Measurements from ENCODE around the gene SPATA12.

SPATA12 gene

GRCh38 chr3:57052662-57053061 lies 7.8 kb upstream of the SPATA12 start:
- DNase-seq (ENCODE audit: low read depth in 2 of 2), result no peak

DNA sequence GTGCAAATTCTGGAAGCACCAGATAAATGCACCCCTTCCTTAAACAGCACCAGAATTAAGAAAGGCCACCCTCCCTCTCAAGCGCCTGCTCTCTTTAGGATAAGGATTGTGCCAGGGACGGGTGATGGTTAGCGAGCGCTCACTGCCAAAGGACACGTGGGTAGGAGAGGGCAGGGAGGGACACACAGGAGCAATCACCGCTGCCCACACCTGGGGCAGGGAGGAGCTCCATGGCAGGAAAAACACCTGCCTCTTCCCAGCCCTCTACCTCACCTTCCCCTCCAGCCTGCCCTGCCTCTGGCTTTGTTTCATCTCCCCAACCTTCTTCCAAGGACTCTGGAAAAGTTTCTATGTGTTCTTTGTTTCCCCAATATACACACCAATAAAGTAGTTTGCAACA lies 7.3 kb upstream of the SPATA12 start:
- DNase-seq (ENCODE audit: low read depth in 2 of 2), result no peak

- no peak for DNase-seq (ENCODE audit: low read depth in 2 of 2)
Measured at GRCh38 chr3:57057351-57057750, 3.1 kb upstream of the SPATA12 start.

- no peak for DNase-seq (ENCODE audit: low read depth in 2 of 2)
Measured at GRCh38 chr3:57059411-57059810, 1.1 kb upstream of the SPATA12 start.

DNA sequence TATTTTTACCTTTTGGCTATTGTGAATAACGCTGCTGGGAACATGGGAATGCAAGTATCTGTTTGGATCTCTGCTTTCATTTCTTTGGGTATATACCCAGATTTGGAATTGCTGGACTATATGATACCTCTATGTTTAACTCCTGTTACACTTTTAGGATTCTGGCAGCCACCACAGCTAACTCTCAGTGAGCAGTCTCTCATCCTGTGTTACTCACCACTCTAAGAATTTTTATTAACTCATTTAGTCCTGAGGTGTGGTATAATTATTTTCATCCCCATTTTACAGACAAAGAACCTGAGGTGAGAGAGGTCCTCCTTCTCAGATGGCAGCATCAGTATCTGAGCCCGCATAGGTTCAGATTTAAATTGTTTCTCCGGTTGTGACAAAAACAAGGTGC lies 1.1 kb downstream of the SPATA12 start:
- DNase-seq (ENCODE audit: low read depth in 2 of 2), result no peak

- DNase-seq (ENCODE audit: low read depth in 2 of 2), result no peak
Measured at GRCh38 chr3:57062101-57062631, 1.7 kb downstream of the SPATA12 start.

DNA sequence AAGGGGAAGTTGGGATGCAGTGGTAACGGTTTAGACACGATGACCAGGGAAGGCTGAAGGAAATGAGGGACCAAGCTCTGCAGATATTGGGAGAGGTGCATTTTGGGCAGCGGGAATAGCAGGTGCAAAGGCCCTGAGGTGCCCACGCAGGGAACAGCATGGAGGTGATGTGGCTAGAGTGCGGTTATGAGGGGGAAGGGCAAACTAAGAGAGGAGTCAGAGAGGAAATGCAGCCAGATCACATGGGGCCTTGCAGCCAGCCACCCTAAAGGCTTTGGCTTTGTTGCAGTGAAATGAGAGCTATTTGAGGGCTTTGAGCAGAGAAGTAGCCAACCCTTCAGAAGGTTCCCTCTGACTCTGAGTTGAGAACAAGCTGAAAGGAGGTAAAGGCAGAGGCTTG lies 2.6 kb downstream of the SPATA12 start:
- no peak for DNase-seq (ENCODE audit: low read depth in 2 of 2)

GRCh38 chr3:57064001-57064400 lies 3.5 kb downstream of the SPATA12 start:
- no peak for DNase-seq (ENCODE audit: low read depth in 2 of 2)

DNA sequence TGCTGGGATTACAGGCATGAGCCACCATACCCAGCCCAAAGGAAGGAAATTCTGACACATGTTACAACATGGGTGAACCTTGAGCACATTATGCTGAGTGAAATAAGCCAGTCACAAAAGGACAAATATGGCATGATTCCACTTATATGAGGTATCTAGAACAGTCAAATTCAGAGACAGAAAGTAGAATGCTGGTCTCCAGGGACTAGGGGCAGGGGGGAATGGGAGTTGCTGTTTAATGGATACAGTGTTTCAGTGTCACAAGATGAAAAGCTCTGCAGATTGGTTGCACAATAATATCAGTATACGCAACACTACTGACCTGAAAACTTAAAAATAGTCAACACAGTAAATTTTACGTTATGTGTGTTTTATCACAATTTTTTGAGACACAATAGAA lies 4.1 kb downstream of the SPATA12 start:
- no peak for DNase-seq (ENCODE audit: low read depth in 2 of 2)

DNA sequence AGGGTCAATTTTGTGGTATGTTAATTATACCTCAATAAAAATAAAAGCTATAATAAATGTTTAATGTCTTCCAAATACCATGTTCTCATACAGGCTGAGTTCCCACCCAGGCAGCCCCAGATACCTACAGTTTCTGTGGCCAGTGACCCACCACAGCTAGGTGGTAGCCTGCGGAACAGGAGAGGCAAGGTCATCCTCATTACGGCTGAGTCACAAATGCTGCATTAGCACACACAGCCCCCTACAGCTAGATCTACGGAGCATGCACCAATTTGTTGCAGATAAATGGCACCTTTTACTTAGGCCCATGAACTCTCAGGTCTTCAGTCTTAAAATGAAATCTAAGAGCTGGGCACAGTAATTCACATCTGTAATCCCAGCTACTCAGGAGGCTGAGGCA lies 5.1 kb downstream of the SPATA12 start:
- DNase-seq (ENCODE audit: low read depth in 2 of 2), result no peak

DNA sequence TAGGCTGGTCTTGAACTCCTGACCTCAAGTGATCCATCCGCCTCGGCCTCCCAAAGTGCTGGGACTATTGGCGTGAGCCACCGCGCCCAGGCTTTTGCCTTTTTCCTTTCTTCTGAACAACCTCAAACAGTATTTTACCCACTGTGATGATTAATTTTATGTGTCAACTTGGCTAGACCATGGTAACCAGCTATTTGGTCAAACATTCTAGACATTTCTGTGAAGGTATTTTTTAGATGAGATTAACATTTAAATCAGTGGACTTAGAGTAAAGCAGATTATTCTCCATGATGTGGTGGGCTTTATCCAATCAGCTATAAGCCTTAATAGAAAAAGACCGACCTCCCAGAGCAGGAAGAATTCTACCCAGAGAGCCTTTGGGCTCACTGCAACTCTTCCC lies 6.0 kb downstream of the SPATA12 start:
- DNase-seq (ENCODE audit: low read depth in 2 of 2), result no peak

DNA sequence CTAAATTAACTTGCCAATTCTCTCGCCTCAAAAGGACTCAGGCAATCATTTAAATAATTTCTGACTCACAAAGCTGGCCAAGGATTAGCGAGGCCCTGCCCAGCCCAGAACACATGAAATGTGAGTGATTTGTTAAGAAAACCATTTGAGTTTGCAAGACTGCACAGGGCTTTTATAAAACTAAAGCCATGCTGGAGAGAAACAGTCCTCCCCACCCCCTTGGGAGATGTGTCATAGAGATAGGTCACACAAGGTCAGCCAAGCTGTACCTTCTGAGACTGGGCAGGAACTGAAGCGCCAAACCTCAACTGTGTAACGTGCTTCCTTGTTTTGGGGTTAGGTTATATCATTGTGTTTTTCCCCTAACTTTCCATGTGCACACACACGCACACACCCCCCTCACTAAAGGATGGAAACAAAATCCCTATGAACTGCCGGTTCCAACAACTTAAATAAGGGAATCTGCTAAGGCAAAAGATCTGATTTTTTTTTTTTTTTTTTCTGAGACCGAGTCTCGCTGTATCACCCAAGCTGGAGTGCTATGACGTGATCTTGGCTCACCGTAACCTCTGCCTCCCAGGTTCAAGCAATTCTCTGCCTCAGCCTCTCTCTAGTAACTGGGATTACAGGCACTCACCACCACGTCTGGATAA lies 8.1 kb downstream of the SPATA12 start:
- DNase-seq (ENCODE audit: low read depth in 2 of 2), result no peak

GRCh38 chr3:57069503-57069902 lies 9.0 kb downstream of the SPATA12 start:
- no peak for DNase-seq (ENCODE audit: low read depth in 2 of 2)

- DNase-seq (ENCODE audit: low read depth in 2 of 2), result no peak
Measured at GRCh38 chr3:57073628-57074027, 13.2 kb downstream of the SPATA12 start.

DNA sequence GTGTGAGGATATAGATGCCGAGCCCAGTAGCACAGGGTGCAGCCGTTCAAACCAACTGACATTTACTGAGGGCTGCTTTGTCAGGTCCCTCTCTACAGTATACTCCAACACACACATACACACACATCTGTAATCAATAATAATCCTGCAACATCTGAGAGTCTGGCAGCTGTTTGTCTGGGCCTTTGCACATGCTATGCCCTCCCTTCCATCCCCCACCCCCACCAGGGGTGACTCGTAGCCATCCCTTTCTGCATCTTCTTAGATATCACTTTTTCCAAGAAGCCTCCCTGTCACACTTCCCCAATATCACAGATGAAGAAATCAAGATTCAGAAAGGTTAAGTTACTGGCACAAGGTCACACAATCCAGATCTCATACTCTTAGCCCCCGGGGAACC lies 13.7 kb downstream of the SPATA12 start:
- DNase-seq (ENCODE audit: low read depth in 2 of 2), result no peak

DNA sequence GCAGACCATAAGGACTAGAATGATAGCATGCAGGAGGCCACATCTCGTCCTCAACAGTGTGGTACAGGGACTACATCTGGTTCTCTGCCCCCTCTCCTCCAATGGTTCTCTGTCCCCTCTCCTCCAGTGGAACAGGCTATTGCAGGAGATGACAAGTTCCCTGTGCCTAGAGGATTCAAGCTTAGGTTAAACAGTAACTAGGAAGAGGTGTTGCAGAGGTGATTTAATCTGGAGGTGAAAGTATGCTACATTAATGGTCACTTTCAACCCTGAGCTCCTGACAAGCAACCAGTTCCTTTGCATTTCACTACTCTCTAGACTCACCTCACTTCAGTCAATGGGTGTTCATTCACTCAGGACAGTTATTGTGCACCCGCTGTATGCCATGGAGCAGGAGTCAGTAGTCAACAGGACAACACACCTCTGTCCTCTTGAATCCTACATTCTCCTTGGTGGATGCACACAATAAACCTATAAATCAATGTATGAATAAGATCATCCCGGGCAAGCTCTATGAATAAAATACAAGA lies 16.0 kb downstream of the SPATA12 start:
- DNase-seq (ENCODE audit: low read depth in 2 of 2), result no peak

- DNase-seq (ENCODE audit: low read depth in 2 of 2), result no peak
Measured at GRCh38 chr3:57077630-57078343, 17.3 kb downstream of the SPATA12 start.

DNA sequence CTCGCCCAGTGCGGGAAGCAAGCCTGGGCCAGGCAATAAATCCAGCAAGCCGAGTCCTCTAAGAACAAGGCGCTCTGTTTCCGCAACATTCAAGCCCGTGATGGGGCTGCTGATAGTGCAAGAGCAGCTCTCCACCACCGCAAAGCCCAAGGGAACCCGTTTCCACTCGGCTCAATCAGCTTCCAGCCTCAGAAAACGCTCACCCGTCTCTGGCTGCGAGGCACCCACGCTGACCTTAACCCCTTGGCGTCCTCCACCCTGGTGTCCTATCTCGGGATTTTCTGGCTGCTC lies 17.8 kb downstream of the SPATA12 start:
- DNase-seq (ENCODE audit: low read depth in 2 of 2), result peak in 1 of 2 donors; percentile 3

DNA sequence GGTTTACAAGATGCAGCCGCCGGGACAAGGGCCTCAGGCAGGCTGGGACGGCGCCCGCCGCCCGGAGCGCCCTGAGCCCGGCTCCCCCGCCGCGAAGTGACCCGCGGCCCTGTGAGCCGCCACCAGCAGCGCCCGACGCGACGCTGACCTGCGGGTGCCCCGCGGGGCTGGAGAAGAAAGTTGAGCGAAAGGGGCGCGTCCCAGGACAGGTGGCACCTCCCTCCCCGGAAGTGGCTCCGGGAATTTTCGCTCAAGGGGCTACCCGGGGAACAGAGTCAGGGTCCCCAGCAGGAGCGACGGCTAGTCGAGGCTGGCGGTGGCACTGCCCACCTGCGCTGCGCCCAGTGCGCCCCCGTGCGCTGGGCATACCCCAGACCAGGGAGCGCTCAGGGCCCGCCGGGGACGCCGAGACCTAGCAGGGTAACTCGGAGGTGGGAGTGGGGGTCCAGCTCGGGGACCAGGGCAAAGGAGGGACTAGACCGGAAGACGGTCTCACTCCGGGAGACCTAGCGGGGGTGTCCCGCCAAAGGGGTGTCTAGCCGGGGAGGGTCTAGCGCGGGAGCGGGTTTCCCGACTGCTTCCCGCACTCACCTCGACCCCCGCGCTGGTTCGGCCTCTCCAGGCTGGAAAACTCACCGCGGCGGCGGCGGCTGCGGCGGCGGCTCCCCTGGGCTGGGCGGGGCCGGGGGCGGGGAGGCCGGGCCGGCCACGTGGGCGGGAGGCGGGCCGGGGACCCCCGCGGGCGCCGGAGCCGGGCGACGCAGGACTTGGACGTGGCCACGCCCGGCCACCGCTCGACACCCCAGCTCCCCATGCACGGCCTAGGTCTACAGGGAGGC lies 18.4 kb downstream of the SPATA12 start:
- no peak for DNase-seq (ENCODE audit: low read depth in 2 of 2)

- DNase-seq (ENCODE audit: low read depth in 2 of 2), result no peak
Measured at GRCh38 chr3:57079474-57079831, 19.0 kb downstream of the SPATA12 start.

- no peak for DNase-seq (ENCODE audit: low read depth in 2 of 2)
Measured at GRCh38 chr3:57080171-57080570, 19.7 kb downstream of the SPATA12 start.

GRCh38 chr3:57081173-57081572 lies 20.7 kb downstream of the SPATA12 start:
- DNase-seq (ENCODE audit: low read depth in 2 of 2), result no peak

DNA sequence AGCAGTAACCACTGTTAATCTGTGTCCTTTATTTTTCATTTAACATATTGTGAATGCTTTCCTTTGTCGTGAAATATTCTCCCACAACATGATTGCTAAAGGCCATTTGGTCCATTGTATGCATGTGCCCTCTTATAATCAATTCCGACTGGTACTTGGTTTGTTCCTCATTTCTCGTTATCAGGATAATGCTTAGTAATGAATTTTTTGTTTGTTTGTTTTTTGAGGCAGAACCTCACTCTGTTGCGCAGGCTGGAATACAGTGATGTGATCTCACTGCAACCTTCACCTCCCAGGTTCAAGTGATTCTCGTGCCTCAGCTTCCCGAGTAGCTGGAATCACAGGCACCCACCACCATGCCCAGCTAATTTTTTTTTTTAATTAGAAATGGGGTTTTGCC lies 22.0 kb downstream of the SPATA12 start:
- no peak for DNase-seq (ENCODE audit: low read depth in 2 of 2)

All from stimulated activated CD4-positive, alpha-beta T cell treated with anti-CD3 and anti-CD28 coated beads, Interleukin-15, amount 100 ng/mL, for 48 hours (primary cell).